ENCODE measurements around the gene MC2R. TPM values are rescaled to one million over a fixed set of nuclear protein-coding genes. Genes with fewer than 3 reads are reported as not detected.

MC2R gene
- not detected for total RNA-seq
- polyA plus RNA-seq = under 1 TPM in 1 of 3 donors, not detected in 2; 0.46 TPM
- long read RNA-seq, donor 1 = 0 reads
- long read RNA-seq, donor 2 = 0 reads
- long read RNA-seq, donor 3 = 0 reads
- long read RNA-seq, donor 4 = 0 reads
- long read RNA-seq, donor 5, transcript MC2R-201 (2 exons, 3,656 nt) = major isoform, 7 of 7 reads
- long read RNA-seq, donor 5, partial matches to known transcripts = 0 of 7 reads
- long read RNA-seq, donor 5, other reads (novel, unspliced or antisense) = 0 of 7 reads
- long read RNA-seq, donor 6 = 0 reads
- long read RNA-seq, donor 7 = 0 reads
- long read RNA-seq, donor 8 = 0 reads
- long read RNA-seq, donor 9 = 0 reads
- long read RNA-seq, donor 10 = 0 reads

DNA sequence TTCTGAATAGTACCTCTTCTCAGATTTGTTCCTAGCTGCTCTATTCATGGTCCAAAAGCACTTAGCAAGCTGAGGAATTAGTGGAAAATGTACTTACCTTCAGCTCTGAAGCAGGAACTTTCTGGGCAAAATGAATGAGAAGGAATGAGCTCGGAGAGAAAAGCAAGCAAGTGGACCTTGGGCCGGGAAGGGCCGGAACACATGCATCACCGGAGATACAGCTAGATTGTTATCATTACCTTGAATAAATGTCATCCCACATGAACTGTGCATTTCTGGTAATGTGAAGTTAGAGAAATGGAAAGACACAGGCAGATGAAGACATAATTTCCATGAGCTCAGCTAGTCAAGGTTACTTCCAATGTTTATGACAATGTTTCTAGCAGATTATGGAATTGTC is at the start of gene MC2R:
TSS of gene MC2R (minus strand) at position 146 of the 400 bp plus-strand sequence. CDS start 30,018 bp downstream, outside the sequence.
- DNase-seq = no peak
- Histone ChIP-seq H3K4me1 (peaks cover 0 to 7% (median 0%) of the 10 kb centered on the region in 4 donors), H3K27ac (no peak within 1 kb of the TSS), H3K9me3 (no peaks in the 10 kb centered on the region), H3K4me3 (no peak within 1 kb of the TSS), H3K36me3 (no peaks in the 10 kb centered on the region), H3K27me3 (no peaks in the 10 kb centered on the region)
- intact Hi-C loops (cut with DNase I; ENCODE audit: low total_unique reads) = no loop called here
- WGBS, 5 donors = 74 to 83% (median 81%) methylated on average over 4 of the region's 4 CpGs
- no peak for TF ChIP-seq CTCF (IDR thresholded peaks at IDR 0.05)
- TF ChIP-seq POLR2A (IDR thresholded peaks at IDR 0.05) = no peak
- no peak for TF ChIP-seq EP300 (IDR thresholded peaks at IDR 0.05)
- TF ChIP-seq POLR2AphosphoS5 (IDR thresholded peaks at IDR 0.05) = no peak

- DNase-seq = no peak
- Histone ChIP-seq H3K4me1 (no peaks in the 10 kb centered on the region), H3K27me3 (no peaks in the 10 kb centered on the region), H3K27ac (no peak overlapping the region), H3K9me3 (peaks cover 0 to 7% (median 2%) of the 10 kb centered on the region in 4 donors), H3K36me3 (no peaks in the 10 kb centered on the region), H3K4me3 (no peak overlapping the region)
- TF ChIP-seq POLR2A (IDR thresholded peaks at IDR 0.05) (no peak), CTCF (IDR thresholded peaks at IDR 0.05) (no peak), POLR2AphosphoS5 (IDR thresholded peaks at IDR 0.05) (no peak), EP300 (IDR thresholded peaks at IDR 0.05) (no peak)
- WGBS, 5 donors = 89 to 93% (median 92%) methylated on average over 2 of the region's 2 CpGs
- intact Hi-C loops (cut with DNase I; ENCODE audit: low total_unique reads) = no loop called here
Observed at GRCh38 chr18:13945811-13946210, 30.5 kb upstream of the MC2R start.

DNA sequence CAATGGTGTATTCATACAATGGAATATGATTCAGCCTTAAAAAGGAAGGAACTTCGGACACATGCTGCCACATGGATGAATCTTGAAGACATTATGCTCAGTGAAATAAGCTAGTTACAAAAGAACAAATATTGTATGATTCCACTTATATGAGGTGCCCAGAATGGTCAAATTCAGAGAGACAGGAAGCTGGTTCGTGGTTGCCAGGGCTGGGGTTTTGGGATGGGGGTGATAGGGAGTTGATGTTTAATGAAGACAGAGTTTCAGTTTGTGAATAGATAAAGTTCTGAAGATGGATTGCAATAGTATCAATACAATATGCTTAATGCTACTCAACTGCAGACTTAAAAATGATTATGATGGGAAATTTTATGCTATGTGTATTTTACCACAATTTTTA is 28.0 kb upstream of the MC2R start:
- Histone ChIP-seq H3K27me3 (no peaks in the 10 kb centered on the region), H3K4me1 (no peaks in the 10 kb centered on the region), H3K9me3 (peaks cover 0 to 7% (median 2%) of the 10 kb centered on the region in 4 donors), H3K36me3 (no peaks in the 10 kb centered on the region), H3K27ac (no peak overlapping the region), H3K4me3 (no peak overlapping the region)
- 60 to 71% (median 69%) methylated on average over 2 of the region's 2 CpGs for WGBS, 5 donors
- TF ChIP-seq EP300 (IDR thresholded peaks at IDR 0.05) = no peak
- no peak for TF ChIP-seq POLR2AphosphoS5 (IDR thresholded peaks at IDR 0.05)
- no peak for TF ChIP-seq CTCF (IDR thresholded peaks at IDR 0.05)
- no peak for TF ChIP-seq POLR2A (IDR thresholded peaks at IDR 0.05)
- intact Hi-C loops (cut with DNase I; ENCODE audit: low total_unique reads) = no loop called here
- DNase-seq = no peak

DNA sequence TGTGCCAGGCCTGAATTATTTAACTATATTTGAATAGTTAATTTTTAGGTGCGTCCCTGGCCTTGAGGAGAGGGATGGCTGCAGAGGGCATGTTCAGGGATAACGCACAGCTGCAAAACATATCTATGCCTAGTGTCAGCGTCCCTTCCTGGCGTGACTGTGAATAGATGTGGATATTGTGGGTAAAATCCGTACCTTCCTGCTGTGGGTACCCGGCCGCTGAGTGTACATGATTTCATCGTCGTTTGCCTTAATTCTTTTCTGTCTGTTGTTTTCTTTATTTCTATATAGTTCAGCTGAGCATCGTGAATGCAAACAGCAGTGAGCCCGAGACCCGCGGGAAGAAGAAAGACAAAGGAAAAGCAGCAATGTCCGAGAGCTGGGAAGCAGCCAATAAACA is 25.0 kb upstream of the MC2R start:
- no peaks in the 10 kb centered on the region for H3K27me3 ChIP-seq
- no peaks in the 10 kb centered on the region for H3K36me3 ChIP-seq
- intact Hi-C loops (cut with DNase I; ENCODE audit: low total_unique reads) = no loop called here
- peaks cover 0 to 4% (median under 1%) of the 10 kb centered on the region in 4 donors for H3K9me3 ChIP-seq
- WGBS, 5 donors = 82 to 89% (median 86%) methylated on average over 14 of the region's 14 CpGs
- TF ChIP-seq POLR2AphosphoS5 (IDR thresholded peaks at IDR 0.05) = no peak
- no peak for TF ChIP-seq CTCF (IDR thresholded peaks at IDR 0.05)
- no peak for TF ChIP-seq EP300 (IDR thresholded peaks at IDR 0.05)
- no peak for TF ChIP-seq POLR2A (IDR thresholded peaks at IDR 0.05)
- no peak for DNase-seq
- no peak overlapping the region for H3K4me3 ChIP-seq
- no peak overlapping the region for H3K27ac ChIP-seq
- H3K4me1 ChIP-seq = no peaks in the 10 kb centered on the region
